Measurements from ENCODE around the gene HOXA6. TPM values are rescaled to one million over a fixed set of nuclear protein-coding genes. Genes with fewer than 3 reads are reported as not detected.
A peak's percentile ranks its signal among the peaks of the same experiment; 100 is the strongest.

HOXA6 gene
- total RNA-seq, 1 experiment from 2014 or later, result not detected

GRCh38 chr7:27113991-27114769 lies 33.4 kb downstream of the HOXA6 start:
- H4K20me1 ChIP-seq (ENCODE audit: control insufficient read depth, insufficient read depth, insufficient read length), result peaks cover 2% of the 10 kb centered on the region
- no peak overlapping the region for H3K23ac ChIP-seq (ENCODE audit: insufficient read length, low read depth, low read length)
- no peak overlapping the region for H2AK5ac ChIP-seq (ENCODE audit: insufficient read length, low read length)
- H3K56ac ChIP-seq (ENCODE audit: insufficient read length, low read depth, low read length), result no peak overlapping the region
- no peak for DNase-seq
- no peak overlapping the region for H2BK20ac ChIP-seq (ENCODE audit: low read depth, low read length, poor library complexity, severe bottlenecking)
- H3K27ac ChIP-seq (ENCODE audit: insufficient read length, low read depth, low read length), result no peak overlapping the region
- no peak overlapping the region for H4K91ac ChIP-seq (ENCODE audit: insufficient read length, low read depth, low read length)
- Mint-ChIP-seq H3K4me1 (peaks cover 8 to 19% of the 10 kb centered on the region in 2 experiments; a peak in 3 of 4 replicates), H3K9me3 (peaks cover 0 to 1% of the 10 kb centered on the region in 2 experiments; a peak in 3 of 5 replicates), H3K27me3 (ENCODE audit: low read depth) (peaks cover 98% of the 10 kb centered on the region), H3K4me3 (peak overlapping the region in 1 of 2 experiments; percentile 68; a peak in 3 of 5 replicates), H3K36me3 (ENCODE audit: insufficient read depth in 1 of 3, low read depth in 3 of 3) (peaks cover 0 to 2% (median 0%) of the 10 kb centered on the region in 3 experiments; a peak in 2 of 7 replicates), H3K27ac (no peak overlapping the region; a peak in 1 of 7 replicates)
- peaks cover 3% of the 10 kb centered on the region for H3K23me2 ChIP-seq (ENCODE audit: insufficient read length, low read depth, low read length, poor library complexity, severe bottlenecking)
- H3K18ac ChIP-seq (ENCODE audit: insufficient read length, low read depth, low read length), result no peak overlapping the region
- H3K27me3 ChIP-seq (ENCODE audit: insufficient read depth, low read length), result peaks cover 96% of the 10 kb centered on the region
- H3K79me2 ChIP-seq (ENCODE audit: insufficient read depth, low read length), result no peaks in the 10 kb centered on the region
- no peak overlapping the region for H4K5ac ChIP-seq (ENCODE audit: insufficient read length, low read depth, low read length)
- H3K79me1 ChIP-seq (ENCODE audit: insufficient read depth, low read depth, low read length, poor library complexity, severe bottlenecking), result no peaks in the 10 kb centered on the region
- H3K9ac ChIP-seq (ENCODE audit: extremely low read depth, insufficient read length, low read length), result no peak overlapping the region
- H4K8ac ChIP-seq (replicated peaks; ENCODE audit: insufficient read length, low read depth, low read length), result no peak overlapping the region
- no peak overlapping the region for H3K4me2 ChIP-seq (ENCODE audit: insufficient read depth, insufficient read length, low read length)
- no peak overlapping the region for H2AFZ ChIP-seq (ENCODE audit: low read length)
- TF ChIP-seq CTCF (conservative IDR thresholded peaks at IDR 0.05), result no peak
- H2BK15ac ChIP-seq (ENCODE audit: low read depth, low read length), result no peak overlapping the region
- no peak overlapping the region for H3K4ac ChIP-seq (ENCODE audit: low read depth, low read length)
- H3K14ac ChIP-seq (ENCODE audit: insufficient read depth, low read length), result no peak overlapping the region
- H3K4me1 ChIP-seq (ENCODE audit: insufficient read depth, low read length), result no peaks in the 10 kb centered on the region
- H2BK5ac ChIP-seq (ENCODE audit: insufficient read length, low read length), result no peak overlapping the region
- no peak overlapping the region for H2BK120ac ChIP-seq (ENCODE audit: low read depth, low read length, poor library complexity, severe bottlenecking)
- H3T11ph ChIP-seq (ENCODE audit: low read length), result no peak overlapping the region
- H2BK12ac ChIP-seq (ENCODE audit: insufficient read length, low read depth, low read length), result no peak overlapping the region
- no peaks in the 10 kb centered on the region for H3K9me3 ChIP-seq (ENCODE audit: control insufficient read depth, low read depth, low read length)
- WGBS (ENCODE audit: extremely low coverage, insufficient read length, low lambda C conversion rate), result no CpG with 5 or more reads among the region's 26 CpGs

Measured in H9 (cell line).